Activated naive CD4-positive, alpha-beta T cell treated with anti-CD3 and anti-CD28 coated beads, Interleukin-2, amount 50 U/mL, for 72 hours (primary cell): ENCODE results near the gene IFITM2. TPM values are rescaled to one million over a fixed set of nuclear protein-coding genes. Genes with fewer than 3 reads are reported as not detected.
"Not testable (repeated sequence)": the region's sequence is repeated elsewhere in the genome, so short reads cannot be mapped to it uniquely, and the experiment has no call there.

Source experiments
- ATAC-seq, 2 donors: fragments of 150-1000 bp; cut with Tn5 transposase; 2 replicates each; pipeline ENCODE4 v1.10.0; 2021; ENCODE audit warnings: mild to moderate bottlenecking in 2 of 2, moderate library complexity in 2 of 2
- DNase-seq, 2 donors: peaks; one replicate each; pipeline ENCODE4 v3.0.0; 2021 to 2022; ENCODE audit warnings: low spot score in 2 of 2
- H3K27ac Mint-ChIP-seq, 2 donors: one replicate each; pipeline ENCODE4 v1.8.0; 2022; ENCODE audit warnings: mild to moderate bottlenecking in 2 of 2, mixed read lengths in 2 of 2
- H3K36me3 Mint-ChIP-seq, 2 donors: one replicate each; pipeline ENCODE4 v1.8.0; 2022; ENCODE audit warnings: mixed read lengths in 2 of 2
- H3K9me3 Mint-ChIP-seq, 2 donors: one replicate each; pipeline ENCODE4 v1.8.0; 2022; ENCODE audit warnings: mixed read lengths in 2 of 2
- total RNA-seq, 2 donors: library from RNA; stranded (reverse); gene quantifications; one replicate each; pipeline ENCODE4 v1.2.3, GENCODE V29; 2022

Gene IFITM2
- 100 to 1,000 TPM; 385 to 785 TPM for total RNA-seq

- peaks cover 22 to 24% of the 10 kb centered on the region in 2 donors for H3K36me3 Mint-ChIP-seq
- H3K27ac Mint-ChIP-seq = peak within 1 kb of the TSS; percentile 95 to 96
- not testable (repeated sequence) for H3K9me3 Mint-ChIP-seq
- DNase-seq (peak in 1 of 2 donors; percentile 92), ATAC-seq (peak; percentile 38 to 67)
Measured at GRCh38 chr11:307766-308708, at the start of gene IFITM2. Gene IFITM2 (plus strand): TSS chr11:307816. CDS start chr11:308193, 377 bp downstream.

- Mint-ChIP-seq H3K36me3 (no peaks in the 10 kb centered on the region), H3K9me3 (no peaks in the 10 kb centered on the region), H3K27ac (no peak overlapping the region)
- DNase-seq (no peak), ATAC-seq (no peak)
Measured at GRCh38 chr11:259413-259812, 48.2 kb upstream of the IFITM2 start.

GRCh38 chr11:261624-262023 lies 46.0 kb upstream of the IFITM2 start:
- ATAC-seq (no peak), DNase-seq (no peak)
- Mint-ChIP-seq H3K36me3 (no peaks in the 10 kb centered on the region), H3K27ac (no peak overlapping the region), H3K9me3 (peaks cover 0 to 1% of the 10 kb centered on the region in 2 donors)

DNA sequence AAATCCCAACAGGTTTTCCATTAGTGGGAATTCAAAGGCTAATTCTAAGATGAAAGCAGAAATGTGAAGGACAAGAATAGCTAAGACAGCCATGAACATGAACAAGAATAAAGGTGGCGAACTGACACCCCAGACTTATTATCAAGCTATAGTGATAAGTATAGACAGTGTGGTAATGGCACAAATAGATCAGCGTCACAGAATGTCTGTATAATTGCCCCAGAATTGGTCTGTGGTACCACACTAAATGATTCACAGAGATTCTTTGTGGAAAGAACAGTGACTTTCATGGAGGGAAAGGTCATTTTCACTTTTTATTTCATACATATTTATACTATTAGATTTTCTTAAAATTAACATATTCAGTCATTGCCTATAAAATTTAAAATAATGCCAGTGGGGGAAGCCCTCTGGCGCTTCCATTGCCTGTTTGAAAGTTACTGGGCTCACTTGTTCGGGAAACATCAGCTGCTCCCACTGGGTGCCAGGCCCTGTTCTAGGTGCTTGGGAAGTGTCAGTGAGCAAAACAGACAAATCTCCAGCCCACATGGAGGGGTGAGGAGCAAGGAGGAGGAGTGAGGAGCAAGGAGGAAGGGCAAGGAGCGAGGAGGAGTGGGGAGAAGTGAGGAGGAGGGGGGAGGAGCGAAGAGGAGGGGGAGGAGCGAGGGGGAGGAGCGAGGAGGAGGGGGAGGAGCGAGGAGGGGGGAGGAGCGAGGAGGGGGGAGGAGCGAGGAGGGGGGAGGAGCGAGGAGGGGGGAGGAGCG lies 40.8 kb upstream of the IFITM2 start:
- ATAC-seq (peak; percentile 34 to 70), DNase-seq (no peak)
- Mint-ChIP-seq H3K36me3 (no peaks in the 10 kb centered on the region), H3K27ac (peak overlapping the region; percentile 89 to 93), H3K9me3 (peaks cover 0 to 5% of the 10 kb centered on the region in 2 donors)

DNA sequence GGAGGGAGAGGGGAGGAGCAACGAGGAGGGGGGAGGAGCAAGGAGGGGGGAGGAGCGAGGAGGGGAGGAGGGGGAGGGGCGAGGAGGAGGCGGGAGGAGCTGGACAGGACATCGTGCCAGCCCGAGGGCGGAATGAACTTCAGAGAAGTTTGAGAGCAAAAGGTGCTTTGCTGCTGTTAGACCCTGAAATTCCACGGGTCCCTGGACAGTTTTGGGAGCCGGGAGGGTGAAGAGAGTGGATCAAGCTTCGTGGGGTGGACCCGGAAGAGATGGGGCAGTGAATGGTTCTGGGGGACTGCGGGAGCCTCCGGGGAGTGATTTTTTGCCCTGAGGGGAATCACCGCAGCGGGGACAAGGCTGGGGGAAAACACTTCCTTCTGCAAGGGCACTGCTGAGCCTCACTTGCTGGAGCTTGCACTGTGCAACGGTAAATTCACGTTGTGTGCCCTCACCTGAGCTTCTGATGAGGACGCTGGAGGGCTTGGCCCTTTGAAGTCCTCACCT lies 40.1 kb upstream of the IFITM2 start:
- DNase-seq = peak in 1 of 2 donors; percentile 79
- Mint-ChIP-seq H3K36me3 (no peaks in the 10 kb centered on the region), H3K27ac (peak overlapping the region; percentile 93 to 94), H3K9me3 (peaks cover 0 to 5% of the 10 kb centered on the region in 2 donors)
- peak; percentile 11 to 27 for ATAC-seq

- peak overlapping the region; percentile 93 to 98 for H3K27ac Mint-ChIP-seq
- not testable (repeated sequence) for H3K36me3 Mint-ChIP-seq, H3K9me3 Mint-ChIP-seq
- ATAC-seq (peak in 1 of 2 donors; percentile 53), DNase-seq (peak in 1 of 2 donors; percentile 74)
Measured at GRCh38 chr11:268716-269145, 38.9 kb upstream of the IFITM2 start.

- Mint-ChIP-seq H3K27ac (peak overlapping the region; percentile 93 to 98), H3K9me3 (peaks cover 0 to 5% of the 10 kb centered on the region in 2 donors), H3K36me3 (no peaks in the 10 kb centered on the region)
- ATAC-seq = peak; percentile 73 to 83
- peak in 1 of 2 donors; percentile 64 for DNase-seq
Measured at GRCh38 chr11:269146-269890, 38.3 kb upstream of the IFITM2 start.

DNA sequence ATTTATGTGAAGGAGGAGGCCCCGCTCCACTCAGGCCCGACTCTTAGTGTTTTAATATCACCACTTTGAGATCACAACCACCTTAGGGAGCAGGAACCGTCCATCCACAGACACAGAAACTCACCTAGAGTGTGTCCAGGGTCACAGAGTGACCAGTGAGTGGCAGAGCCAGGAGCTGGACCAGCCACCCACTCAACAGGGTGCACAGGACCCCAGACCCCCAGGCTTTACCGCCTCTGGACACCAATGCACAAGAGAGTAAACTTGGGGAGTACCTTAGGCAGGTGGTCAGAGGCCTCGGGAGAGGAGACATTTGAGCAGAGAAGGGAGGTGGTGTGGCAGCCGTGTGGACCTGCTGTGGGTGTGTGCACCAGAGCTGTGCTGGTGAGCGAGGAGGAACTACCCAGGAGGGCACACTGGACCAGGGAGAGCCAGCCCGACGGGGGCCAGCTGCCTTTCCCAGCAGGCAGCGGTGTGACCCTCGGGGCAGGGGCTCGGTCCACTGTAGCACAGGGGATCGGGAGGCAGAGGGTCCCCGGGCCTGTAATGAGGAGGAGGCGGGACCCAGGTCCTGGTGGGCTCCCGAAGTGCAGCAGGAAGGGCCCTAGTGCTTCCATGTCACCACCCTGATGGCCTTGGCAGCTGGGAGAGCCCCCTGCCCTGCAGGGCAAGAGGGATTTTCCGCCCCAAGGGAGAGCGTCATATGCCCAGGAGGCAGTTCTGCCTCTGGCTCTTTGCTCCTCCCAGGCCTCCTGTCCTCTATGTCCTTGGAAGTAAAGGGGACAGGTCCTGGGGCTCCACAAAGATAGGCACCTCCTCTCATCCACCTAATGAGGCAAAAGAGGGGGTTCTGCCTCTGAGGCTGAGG lies 36.9 kb upstream of the IFITM2 start:
- DNase-seq = no peak
- Mint-ChIP-seq H3K9me3 (peaks cover 0 to 5% of the 10 kb centered on the region in 2 donors), H3K27ac (peak overlapping the region in 1 of 2 donors; percentile 93), H3K36me3 (no peaks in the 10 kb centered on the region)
- no peak for ATAC-seq

GRCh38 chr11:271319-271715 lies 36.3 kb upstream of the IFITM2 start:
- Mint-ChIP-seq H3K27ac (no peak overlapping the region), H3K36me3 (peaks cover 0 to under 1% of the 10 kb centered on the region in 2 donors), H3K9me3 (peaks cover 0 to 5% of the 10 kb centered on the region in 2 donors)
- no peak for ATAC-seq
- no peak for DNase-seq

DNA sequence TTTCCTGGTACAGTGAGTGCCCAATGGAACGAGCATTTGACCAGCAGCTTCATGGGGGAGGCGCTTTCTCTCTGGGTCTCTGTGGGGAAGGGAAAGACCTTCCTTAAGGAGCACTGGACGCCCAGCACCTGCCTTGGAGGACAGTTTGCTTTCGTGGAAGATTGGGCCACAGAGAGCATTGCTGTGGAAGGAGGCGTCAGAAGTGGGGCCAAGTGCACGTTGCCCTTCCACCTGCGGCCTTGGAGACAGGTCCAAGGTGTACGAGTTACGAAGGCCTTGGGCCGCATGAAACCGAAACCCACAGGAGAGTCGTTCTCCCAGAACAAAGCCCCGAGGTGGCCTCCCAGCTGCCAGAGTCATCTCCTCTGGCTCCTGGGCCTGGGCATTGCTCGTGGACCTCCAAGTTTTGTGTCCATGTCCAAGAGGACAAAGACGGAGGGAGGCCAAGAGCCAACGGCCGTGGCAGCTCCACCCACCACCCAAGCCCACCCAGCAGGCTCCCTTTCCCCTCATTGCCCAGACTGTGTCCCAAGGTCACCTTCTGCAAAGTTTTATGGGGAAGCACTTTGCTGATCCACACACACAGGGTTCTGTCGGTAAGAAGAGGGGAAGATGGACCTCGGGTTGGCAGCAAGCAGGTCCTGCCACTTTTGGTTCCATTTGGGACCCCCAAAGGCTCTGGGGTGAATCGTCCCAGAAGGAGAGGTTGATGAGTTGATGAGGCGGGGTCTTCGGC lies 35.3 kb upstream of the IFITM2 start:
- DNase-seq (no peak), ATAC-seq (no peak)
- H3K36me3 Mint-ChIP-seq = peaks cover 7 to 10% of the 10 kb centered on the region in 2 donors
- peak overlapping the region in 1 of 2 donors; percentile 51 for H3K27ac Mint-ChIP-seq
- peaks cover 0 to 7% of the 10 kb centered on the region in 2 donors for H3K9me3 Mint-ChIP-seq

GRCh38 chr11:272931-273198 lies 34.8 kb upstream of the IFITM2 start:
- Mint-ChIP-seq H3K27ac (no peak overlapping the region), H3K36me3 (peaks cover 10 to 15% of the 10 kb centered on the region in 2 donors), H3K9me3 (peaks cover 3 to 11% of the 10 kb centered on the region in 2 donors)
- ATAC-seq (no peak), DNase-seq (no peak)

DNA sequence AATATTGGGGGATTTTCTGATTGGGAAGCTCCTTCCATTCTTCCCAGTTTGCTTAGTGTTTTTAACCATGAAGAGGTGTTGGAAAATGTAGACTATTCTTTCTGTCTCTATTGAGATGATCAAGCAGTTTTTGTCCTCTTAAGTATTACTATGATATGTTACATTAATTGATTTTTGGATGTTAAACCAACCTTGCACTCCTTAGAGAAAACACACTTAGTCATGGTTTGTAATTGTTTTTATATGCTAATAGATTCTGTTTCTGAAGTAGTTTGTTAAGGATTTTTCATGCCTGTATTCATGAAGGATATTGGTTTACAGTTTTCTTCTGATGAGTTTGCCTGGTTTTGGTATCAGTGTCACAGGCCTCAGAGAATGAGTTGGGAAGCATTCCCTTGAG lies 31.4 kb upstream of the IFITM2 start:
- Mint-ChIP-seq H3K9me3 (peaks cover 3 to 13% of the 10 kb centered on the region in 2 donors), H3K27ac (peak overlapping the region in 1 of 2 donors; percentile 65), H3K36me3 (peaks cover 19 to 24% of the 10 kb centered on the region in 2 donors)
- ATAC-seq (no peak), DNase-seq (no peak)

DNA sequence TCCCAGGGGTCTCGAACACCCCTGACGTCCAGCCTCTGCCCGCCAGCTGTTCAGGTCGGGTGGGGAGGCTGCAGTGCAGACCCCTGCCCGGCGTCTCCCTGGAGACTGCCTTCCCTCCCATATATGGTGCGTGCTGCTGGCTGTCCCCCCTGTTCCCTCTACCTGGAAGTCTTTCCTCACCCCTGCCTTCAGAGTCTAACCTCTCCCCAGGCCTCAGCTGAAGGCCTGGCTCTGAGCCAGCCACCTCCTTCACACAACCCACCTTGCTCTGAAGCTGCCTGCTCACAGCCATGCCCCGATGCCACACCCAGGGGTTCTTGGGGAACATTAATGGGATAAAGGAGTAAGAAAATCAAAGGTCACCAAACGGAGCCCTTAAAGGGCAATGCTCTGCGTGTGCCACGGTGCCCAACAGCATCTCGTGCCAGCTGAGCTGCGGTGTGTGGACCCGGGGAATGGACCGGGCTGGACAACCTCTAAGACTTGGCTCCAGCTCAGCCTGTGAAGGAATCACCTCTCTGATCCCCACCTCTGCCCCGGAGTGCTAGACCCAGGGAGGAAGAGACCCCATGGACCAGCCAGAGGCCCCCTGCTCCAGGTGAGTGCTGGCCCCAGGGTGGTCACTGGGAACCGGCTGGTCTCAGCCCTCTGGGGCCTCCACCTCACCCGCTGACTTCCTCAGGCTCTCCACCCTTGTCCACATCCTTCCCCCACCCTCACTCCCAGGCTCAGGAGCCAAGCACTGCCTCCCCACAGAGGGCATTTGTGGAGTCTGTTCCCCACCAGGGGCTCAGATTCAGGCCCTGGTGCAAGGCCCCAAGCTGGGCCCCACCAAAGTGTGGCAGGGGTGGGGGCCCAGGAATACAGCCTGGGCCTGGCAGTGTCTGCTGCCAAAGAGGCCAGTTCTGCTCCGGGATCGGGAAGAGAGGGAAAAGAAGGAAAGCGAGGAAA lies 29.3 kb upstream of the IFITM2 start, which contains the start of gene NLRP6:
NLRP6 (plus strand) TSS at position 407 of the 951 bp plus-strand sequence; CDS start at position 570, 163 bp downstream.
- peaks cover 24 to 26% of the 10 kb centered on the region in 2 donors for H3K36me3 Mint-ChIP-seq
- peaks cover 3 to 13% of the 10 kb centered on the region in 2 donors for H3K9me3 Mint-ChIP-seq
- DNase-seq (peak in 1 of 2 donors; percentile 4), ATAC-seq (no peak)
- peak within 1 kb of the TSS; percentile 41 to 65 for H3K27ac Mint-ChIP-seq
